ENCODE measurements around the gene TNRC18.
"Not testable (repeated sequence)": the region's sequence is repeated elsewhere in the genome, so short reads cannot be mapped to it uniquely, and the experiment has no call there.

Gene TNRC18

DNA sequence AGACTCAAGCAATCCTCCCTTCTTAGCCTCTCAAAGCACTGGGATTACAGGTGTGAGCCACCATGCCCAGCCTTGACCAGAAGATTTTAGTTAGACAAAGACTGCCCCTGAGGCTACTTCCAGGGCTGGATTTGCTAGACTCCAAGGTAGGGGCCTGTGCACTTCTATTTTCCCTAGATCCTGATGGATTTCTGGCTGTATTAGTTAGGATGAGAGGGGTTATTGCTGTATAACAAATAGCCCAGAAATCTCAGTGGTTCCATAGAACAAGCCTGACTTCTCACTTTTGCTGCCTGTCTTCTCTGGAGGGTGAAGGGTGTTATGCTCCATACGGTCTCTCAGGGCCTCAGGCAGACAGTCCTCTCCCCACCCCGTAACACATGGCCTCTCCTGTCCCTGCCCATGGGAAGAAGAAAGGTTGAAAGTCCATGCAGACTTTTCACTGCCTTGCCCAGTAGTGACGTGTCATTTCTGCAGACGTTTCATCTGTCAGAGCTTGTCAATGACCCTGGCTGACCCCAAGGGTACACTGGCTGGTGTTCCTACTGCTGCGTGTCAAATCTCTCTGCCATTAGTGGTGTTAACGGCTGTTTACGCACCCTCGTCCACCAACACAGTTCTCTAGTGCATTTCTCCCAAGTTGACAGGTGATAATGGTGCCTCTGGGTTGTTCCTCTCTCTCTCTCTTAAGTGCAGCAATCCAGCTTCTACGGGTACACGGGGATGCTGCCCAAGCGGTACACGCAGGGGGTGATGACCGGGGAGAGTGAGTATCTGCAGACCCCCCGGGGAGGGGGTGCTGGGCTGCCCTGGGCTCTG lies 129.3 kb downstream of the TNRC18 start:
- WGBS: 80% methylated on average over 14 of the region's 14 CpGs

DNA sequence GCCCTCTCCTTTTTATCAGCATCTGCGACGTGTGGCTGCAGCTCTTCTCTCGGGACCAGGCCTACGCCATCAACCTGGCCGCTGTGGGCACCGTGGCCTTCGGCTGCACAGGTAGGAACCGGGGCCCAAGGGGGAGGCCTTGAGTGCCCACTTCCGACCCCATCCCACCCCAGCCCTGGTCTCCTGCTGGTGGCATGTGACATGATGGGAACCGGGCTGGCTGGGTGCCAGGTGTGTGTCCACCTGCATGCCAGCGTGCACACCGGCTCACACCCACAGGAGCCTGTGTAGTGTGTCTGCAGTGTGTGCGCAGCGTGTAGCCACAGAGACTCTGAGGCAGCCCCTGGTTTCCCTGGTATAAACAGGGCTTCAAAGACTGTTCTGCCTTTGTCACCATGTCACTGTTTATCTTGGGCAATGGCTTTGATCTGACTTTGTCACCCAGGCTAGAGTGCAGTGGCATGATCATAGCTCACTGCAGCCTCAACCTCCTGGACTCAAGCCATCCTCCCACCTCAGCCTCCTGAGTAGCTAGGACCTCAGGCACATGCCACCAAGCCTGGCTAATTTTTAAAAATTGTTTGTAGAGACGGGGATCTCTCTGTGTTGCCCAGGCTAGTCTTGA lies 131.8 kb downstream of the TNRC18 start:
- not testable (repeated sequence) for H2BK5ac ChIP-seq (ENCODE audit: low read depth, low read length, poor library complexity, severe bottlenecking); H3K23ac ChIP-seq (ENCODE audit: low read length in 2 of 2); H2AFZ ChIP-seq (ENCODE audit: low read depth, low read length); H3K14ac ChIP-seq (ENCODE audit: low read length in 2 of 2); H3K4ac ChIP-seq (ENCODE audit: low read depth in 1 of 2, low read length in 2 of 2); H3K9me3 ChIP-seq (ENCODE audit: control insufficient read depth, low read length); H3K27me3 ChIP-seq (ENCODE audit: control insufficient read depth in 1 of 2, insufficient read depth in 1 of 2, low read length in 2 of 2); H3K4me3 ChIP-seq (ENCODE audit: insufficient read depth in 1 of 2, low read depth in 1 of 2, low read length in 2 of 2); H2AK5ac ChIP-seq (ENCODE audit: low read length, severe bottlenecking); H4K8ac ChIP-seq (ENCODE audit: low read length); H3K4me2 ChIP-seq (ENCODE audit: low read length, poor library complexity, severe bottlenecking); H2BK12ac ChIP-seq (ENCODE audit: low read length in 2 of 2); H2BK15ac ChIP-seq (ENCODE audit: low read depth, poor library complexity, severe bottlenecking); H2BK120ac ChIP-seq (ENCODE audit: low read depth, low read length); H3K18ac ChIP-seq (ENCODE audit: low read depth in 1 of 2, low read length in 2 of 2); H3K27ac ChIP-seq (ENCODE audit: low read length, poor library complexity, severe bottlenecking); DNase-seq; H3K79me1 ChIP-seq (replicated peaks; ENCODE audit: low read length, poor library complexity, severe bottlenecking); H4K91ac ChIP-seq (ENCODE audit: low read length); H3K9ac ChIP-seq (ENCODE audit: low read length); H3K4me1 ChIP-seq (ENCODE audit: control insufficient read depth, insufficient read depth, low read depth, low read length)
- peaks cover 0 to 24% of the 10 kb centered on the region in 2 experiments for H3K36me3 ChIP-seq (ENCODE audit: control insufficient read depth in 1 of 2, insufficient read depth in 2 of 2, low read depth in 1 of 2, low read length in 2 of 2)
- over 99% methylated on average over 13 of the region's 15 CpGs for WGBS

More for the DNA sequence above, 129.3 kb downstream of the TNRC18 start:
- H2BK5ac ChIP-seq (ENCODE audit: low read depth, low read length, poor library complexity, severe bottlenecking): no peak overlapping the region
- H3K79me1 ChIP-seq (replicated peaks; ENCODE audit: low read length, poor library complexity, severe bottlenecking): no peaks in the 10 kb centered on the region
- peaks cover 6% of the 10 kb centered on the region for H3K9me3 ChIP-seq (ENCODE audit: control insufficient read depth, low read length)
- no peak overlapping the region for H3K4me2 ChIP-seq (ENCODE audit: low read length, poor library complexity, severe bottlenecking)
- peaks cover 0 to 24% of the 10 kb centered on the region in 2 experiments for H3K36me3 ChIP-seq (ENCODE audit: control insufficient read depth in 1 of 2, insufficient read depth in 2 of 2, low read depth in 1 of 2, low read length in 2 of 2)
- no peak overlapping the region for H2BK12ac ChIP-seq (ENCODE audit: low read length in 2 of 2)
- H3K14ac ChIP-seq (ENCODE audit: low read length in 2 of 2): no peak overlapping the region
- peaks cover 6% of the 10 kb centered on the region for H3K4me1 ChIP-seq (ENCODE audit: control insufficient read depth, insufficient read depth, low read depth, low read length)
- no peak overlapping the region for H2BK15ac ChIP-seq (ENCODE audit: low read depth, poor library complexity, severe bottlenecking)
- no peak overlapping the region for H2AK5ac ChIP-seq (ENCODE audit: low read length, severe bottlenecking)
- H3K9ac ChIP-seq (ENCODE audit: low read length): no peak overlapping the region
- H3K4me3 ChIP-seq (ENCODE audit: insufficient read depth in 1 of 2, low read depth in 1 of 2, low read length in 2 of 2): no peak overlapping the region
- H3K4ac ChIP-seq (ENCODE audit: low read depth in 1 of 2, low read length in 2 of 2): no peak overlapping the region
- no peak overlapping the region for H3K27ac ChIP-seq (ENCODE audit: low read length, poor library complexity, severe bottlenecking)
- H2BK120ac ChIP-seq (ENCODE audit: low read depth, low read length): no peak overlapping the region
- no peak overlapping the region for H3K18ac ChIP-seq (ENCODE audit: low read depth in 1 of 2, low read length in 2 of 2)
- H2AFZ ChIP-seq (ENCODE audit: low read depth, low read length): no peak overlapping the region
- DNase-seq: no peak
- H4K8ac ChIP-seq (ENCODE audit: low read length): no peak overlapping the region
- no peak overlapping the region for H4K91ac ChIP-seq (ENCODE audit: low read length)
- peaks cover 0 to 13% of the 10 kb centered on the region in 2 experiments for H3K27me3 ChIP-seq (ENCODE audit: control insufficient read depth in 1 of 2, insufficient read depth in 1 of 2, low read length in 2 of 2)
- no peak overlapping the region for H3K23ac ChIP-seq (ENCODE audit: low read length in 2 of 2)

DNA sequence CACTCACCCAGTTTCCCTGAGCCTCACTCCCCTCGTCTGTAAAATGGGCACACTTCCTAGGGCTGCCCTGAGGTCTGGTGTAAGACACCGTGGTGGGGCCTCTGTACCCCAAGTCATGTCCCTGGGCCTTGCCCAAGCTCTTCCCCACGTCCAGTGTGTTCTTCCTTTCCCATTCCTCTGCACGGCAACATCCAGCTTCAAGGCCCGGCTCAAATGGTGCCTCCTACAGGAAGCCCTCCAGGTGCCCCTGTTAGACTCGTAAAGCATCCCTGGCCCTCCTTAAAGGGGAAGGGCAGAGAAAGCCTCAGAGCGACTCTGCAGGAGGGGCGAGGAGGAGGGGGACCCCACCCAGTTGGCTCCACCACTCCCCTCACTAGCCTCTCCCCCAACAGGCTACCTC lies 132.3 kb downstream of the TNRC18 start:
- Histone ChIP-seq H3K18ac (ENCODE audit: low read depth in 1 of 2, low read length in 2 of 2) (no peak overlapping the region), H3K27me3 (ENCODE audit: control insufficient read depth in 1 of 2, insufficient read depth in 1 of 2, low read length in 2 of 2) (peaks cover 0 to 4% of the 10 kb centered on the region in 2 experiments), H3K79me1 (replicated peaks; ENCODE audit: low read length, poor library complexity, severe bottlenecking) (no peaks in the 10 kb centered on the region), H3K4ac (ENCODE audit: low read depth in 1 of 2, low read length in 2 of 2) (no peak overlapping the region), H3K36me3 (ENCODE audit: control insufficient read depth in 1 of 2, insufficient read depth in 2 of 2, low read depth in 1 of 2, low read length in 2 of 2) (peaks cover 0 to 24% of the 10 kb centered on the region in 2 experiments), H3K9me3 (ENCODE audit: control insufficient read depth, low read length) (peaks cover 6% of the 10 kb centered on the region), H4K8ac (ENCODE audit: low read length) (no peak overlapping the region), H2AFZ (ENCODE audit: low read depth, low read length) (no peak overlapping the region), H2BK5ac (ENCODE audit: low read depth, low read length, poor library complexity, severe bottlenecking) (no peak overlapping the region), H3K4me1 (ENCODE audit: control insufficient read depth, insufficient read depth, low read depth, low read length) (no peaks in the 10 kb centered on the region), H4K91ac (ENCODE audit: low read length) (no peak overlapping the region), H2BK12ac (ENCODE audit: low read length in 2 of 2) (no peak overlapping the region), H3K4me2 (ENCODE audit: low read length, poor library complexity, severe bottlenecking) (no peak overlapping the region), H2BK120ac (ENCODE audit: low read depth, low read length) (no peak overlapping the region), H3K27ac (ENCODE audit: low read length, poor library complexity, severe bottlenecking) (no peak overlapping the region), H3K14ac (ENCODE audit: low read length in 2 of 2) (no peak overlapping the region), H2BK15ac (ENCODE audit: low read depth, poor library complexity, severe bottlenecking) (no peak overlapping the region), H3K4me3 (ENCODE audit: insufficient read depth in 1 of 2, low read depth in 1 of 2, low read length in 2 of 2) (no peak overlapping the region), H3K23ac (ENCODE audit: low read length in 2 of 2) (no peak overlapping the region), H2AK5ac (ENCODE audit: low read length, severe bottlenecking) (no peak overlapping the region), H3K9ac (ENCODE audit: low read length) (no peak overlapping the region)
- no peak for DNase-seq
- WGBS: 92% methylated on average over 6 of the region's 8 CpGs

DNA sequence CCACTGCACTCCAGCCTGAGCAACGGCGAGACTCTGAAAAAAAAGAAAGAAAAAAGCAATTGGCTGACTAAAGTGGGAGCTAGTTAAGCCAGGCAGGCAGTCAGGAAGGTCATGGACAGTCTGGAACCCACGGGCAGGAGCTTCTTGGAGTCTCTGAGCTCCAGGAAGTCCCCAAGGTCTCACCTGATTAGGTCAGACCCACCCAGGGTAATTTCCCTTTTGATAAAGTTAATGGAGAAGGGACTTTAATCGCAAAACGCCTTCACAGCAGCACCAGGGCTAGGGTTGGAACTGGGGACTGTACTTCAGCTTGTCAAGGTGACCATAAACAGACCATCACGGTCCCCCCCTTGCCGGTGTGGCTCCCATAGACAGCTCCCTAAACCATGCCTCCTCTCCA lies 134.3 kb downstream of the TNRC18 start:
- Histone ChIP-seq H4K91ac (ENCODE audit: low read length) (no peak overlapping the region), H2BK5ac (ENCODE audit: low read depth, low read length, poor library complexity, severe bottlenecking) (no peak overlapping the region), H3K14ac (ENCODE audit: low read length in 2 of 2) (no peak overlapping the region), H3K23ac (ENCODE audit: low read length in 2 of 2) (no peak overlapping the region), H3K4ac (ENCODE audit: low read depth in 1 of 2, low read length in 2 of 2) (no peak overlapping the region), H3K4me1 (ENCODE audit: control insufficient read depth, insufficient read depth, low read depth, low read length) (peaks cover 8% of the 10 kb centered on the region), H4K8ac (ENCODE audit: low read length) (no peak overlapping the region), H3K79me1 (replicated peaks; ENCODE audit: low read length, poor library complexity, severe bottlenecking) (no peaks in the 10 kb centered on the region), H3K27me3 (ENCODE audit: control insufficient read depth in 1 of 2, insufficient read depth in 1 of 2, low read length in 2 of 2) (peaks cover 0 to 9% of the 10 kb centered on the region in 2 experiments), H3K9me3 (ENCODE audit: control insufficient read depth, low read length) (peaks cover 3% of the 10 kb centered on the region), H3K36me3 (ENCODE audit: control insufficient read depth in 1 of 2, insufficient read depth in 2 of 2, low read depth in 1 of 2, low read length in 2 of 2) (peaks cover 0 to 13% of the 10 kb centered on the region in 2 experiments), H2AFZ (ENCODE audit: low read depth, low read length) (no peak overlapping the region), H2BK120ac (ENCODE audit: low read depth, low read length) (no peak overlapping the region), H3K4me3 (ENCODE audit: insufficient read depth in 1 of 2, low read depth in 1 of 2, low read length in 2 of 2) (no peak overlapping the region), H2BK12ac (ENCODE audit: low read length in 2 of 2) (no peak overlapping the region), H3K18ac (ENCODE audit: low read depth in 1 of 2, low read length in 2 of 2) (no peak overlapping the region), H3K4me2 (ENCODE audit: low read length, poor library complexity, severe bottlenecking) (no peak overlapping the region), H3K27ac (ENCODE audit: low read length, poor library complexity, severe bottlenecking) (no peak overlapping the region), H3K9ac (ENCODE audit: low read length) (no peak overlapping the region), H2AK5ac (ENCODE audit: low read length, severe bottlenecking) (no peak overlapping the region), H2BK15ac (ENCODE audit: low read depth, poor library complexity, severe bottlenecking) (no peak overlapping the region)
- 91% methylated on average over 7 of the region's 7 CpGs for WGBS
- DNase-seq: no peak
